ENCODE measurements around the gene DLGAP4.
A peak's percentile ranks its signal among the peaks of the same experiment; 100 is the strongest.
"Not testable (repeated sequence)": the region's sequence is repeated elsewhere in the genome, so short reads cannot be mapped to it uniquely, and the experiment has no call there.

DLGAP4 gene

GRCh38 chr20:36454698-36455427, 148.7 kb downstream of the DLGAP4 start:
- peak; percentile 70 for DNase-seq (ENCODE audit: low spot score)

DNA sequence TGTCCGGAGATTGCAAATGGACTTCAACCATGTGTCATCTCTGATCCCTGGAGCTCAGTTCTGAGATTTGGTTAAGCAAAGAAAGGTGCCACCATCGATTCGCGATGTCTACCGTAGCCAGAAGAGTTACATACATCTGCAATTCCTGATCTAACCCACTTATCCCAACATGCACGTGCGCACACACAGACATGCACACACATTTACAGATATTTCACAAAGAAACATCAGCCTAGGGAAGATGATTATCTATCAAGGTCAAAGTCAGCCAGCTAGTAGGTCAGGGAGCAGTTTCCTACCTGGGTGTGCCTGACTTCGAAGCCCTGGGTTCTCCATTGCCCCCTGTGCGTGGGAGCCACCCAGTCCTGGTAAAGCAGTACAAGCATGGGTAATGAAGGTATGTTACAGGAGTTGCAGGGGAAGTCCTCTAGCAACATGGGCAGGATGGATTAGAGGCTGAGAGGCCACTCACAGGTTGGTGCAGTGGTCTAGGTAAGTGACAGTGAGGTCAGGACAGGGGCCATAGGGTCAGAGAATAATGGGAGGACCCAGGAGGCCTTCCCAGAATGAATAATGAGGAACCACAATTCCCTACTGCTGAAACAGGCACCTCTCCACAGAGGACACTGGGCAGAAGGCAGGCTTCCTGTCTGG, 150.0 kb downstream of the DLGAP4 start:
- no peak for DNase-seq (ENCODE audit: low spot score)

- DNase-seq (ENCODE audit: low spot score), result peak; percentile 94
These were observed 154.8 kb downstream of the DLGAP4 start for GRCh38 chr20:36460648-36461599.

DNA sequence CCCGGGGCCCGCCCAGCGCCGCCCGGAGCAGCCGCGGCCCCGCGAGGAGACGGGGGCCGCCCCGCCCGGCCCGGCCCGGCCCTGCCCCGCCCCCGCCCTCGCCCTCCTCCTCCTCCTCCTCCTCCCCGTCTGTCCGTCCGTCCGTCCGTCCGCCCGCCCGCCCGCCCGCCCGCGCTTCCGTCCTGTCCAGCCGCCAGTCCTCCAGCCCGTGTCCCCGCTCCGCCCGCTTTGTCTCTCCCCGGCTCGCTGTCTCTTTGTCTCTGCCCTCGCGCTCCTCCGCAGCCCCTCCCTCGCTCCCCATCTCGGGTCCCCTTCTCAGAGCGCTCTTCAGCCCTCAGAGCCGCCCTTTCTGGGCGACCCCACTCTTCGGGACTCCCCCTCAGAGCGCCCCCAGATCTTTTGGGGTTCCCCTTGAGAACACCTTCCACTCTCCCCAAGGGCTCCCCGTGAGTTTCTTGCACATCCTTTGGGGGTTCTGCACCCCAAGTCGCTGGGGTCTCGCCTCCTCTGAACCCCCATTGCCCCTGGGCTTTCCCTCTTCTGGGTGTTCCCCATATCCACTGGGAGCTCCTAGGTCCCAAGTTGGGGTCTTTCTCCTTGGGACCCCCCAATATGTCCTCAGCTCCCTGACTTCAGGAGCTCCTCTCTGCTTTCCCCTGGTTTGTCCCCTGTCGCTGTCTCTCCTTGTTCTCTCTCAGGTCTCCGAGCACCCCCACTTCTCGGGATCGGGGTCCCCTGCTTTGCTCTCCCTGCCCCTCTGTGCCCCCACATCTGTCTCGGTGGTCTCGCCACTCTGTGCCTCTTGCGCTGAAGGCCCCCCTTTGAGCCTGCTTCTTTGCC, 155.7 kb downstream of the DLGAP4 start:
- peak; percentile 75 for DNase-seq (ENCODE audit: low spot score)

GRCh38 chr20:36462440-36463211, 156.5 kb downstream of the DLGAP4 start:
- no peak for DNase-seq (ENCODE audit: low spot score)

GRCh38 chr20:36463212-36464061, 157.3 kb downstream of the DLGAP4 start:
- no peak for DNase-seq (ENCODE audit: low spot score)

GRCh38 chr20:36465109-36466080, 159.3 kb downstream of the DLGAP4 start:
- DNase-seq (ENCODE audit: low spot score), result no peak

DNA sequence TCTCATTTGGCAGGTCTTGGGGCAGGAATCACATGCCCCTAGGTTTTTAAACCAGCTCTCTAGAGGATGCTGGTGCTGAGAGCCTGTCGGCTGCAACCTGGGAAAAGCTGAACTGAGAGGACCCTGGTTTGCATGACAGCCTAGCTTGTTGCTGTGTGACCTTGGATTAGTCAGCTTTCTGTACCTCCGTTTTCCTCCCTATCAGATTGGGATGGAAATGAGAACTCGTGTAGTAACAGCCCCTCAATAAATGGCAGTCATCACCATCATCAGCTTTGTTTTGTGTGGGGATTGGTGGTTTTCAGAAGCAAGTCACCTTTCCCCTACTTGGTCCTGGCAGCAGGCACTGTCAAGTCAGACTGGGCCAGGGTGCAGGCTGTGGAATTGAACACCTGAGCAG, 159.9 kb downstream of the DLGAP4 start:
- DNase-seq (ENCODE audit: low spot score), result no peak

DNA sequence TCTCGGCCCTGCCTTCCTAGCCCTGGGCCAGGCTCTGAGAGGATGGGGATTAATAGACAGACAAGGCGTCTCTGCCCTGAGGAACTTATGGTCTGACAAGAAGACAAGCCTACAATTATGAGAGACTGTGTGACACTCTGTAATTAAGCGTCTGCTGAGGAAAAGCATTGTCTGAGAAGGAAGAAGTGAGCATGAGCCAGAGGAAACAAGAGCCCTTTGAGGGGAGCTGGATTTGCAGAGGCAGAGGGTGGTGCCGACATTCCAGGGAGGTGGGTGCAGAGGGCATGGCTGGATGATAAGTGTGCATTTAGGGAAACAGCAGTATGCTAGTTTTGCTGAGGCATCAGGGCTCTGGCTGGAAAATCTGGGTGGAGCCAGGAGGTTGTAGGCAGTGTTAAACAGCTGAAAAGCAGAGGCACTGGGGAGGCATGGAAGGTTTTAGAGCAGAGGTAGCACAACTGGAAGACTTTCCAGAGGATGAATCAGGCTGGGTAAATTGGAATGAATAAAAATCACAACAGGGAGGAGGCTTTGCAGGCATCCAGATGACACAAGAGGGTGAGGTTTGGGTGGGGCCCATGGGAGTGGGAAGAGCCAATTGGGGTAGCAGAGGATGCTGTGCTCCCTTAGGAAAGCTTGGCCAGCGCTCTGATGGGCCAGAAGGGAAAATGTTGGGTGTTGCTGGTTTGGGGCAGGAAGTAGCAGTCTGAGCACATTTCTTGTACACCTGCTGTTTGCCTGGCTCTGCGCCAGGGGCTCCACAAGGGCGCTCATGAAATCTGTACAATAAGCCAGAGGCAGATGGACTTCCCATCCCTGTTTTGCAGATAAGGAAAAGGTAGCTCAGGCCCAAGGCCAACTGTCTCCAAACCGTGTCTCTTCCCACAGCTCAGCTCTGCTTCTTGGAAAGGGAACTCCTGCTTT, 161.2 kb downstream of the DLGAP4 start:
- DNase-seq (ENCODE audit: low spot score), result no peak

DNA sequence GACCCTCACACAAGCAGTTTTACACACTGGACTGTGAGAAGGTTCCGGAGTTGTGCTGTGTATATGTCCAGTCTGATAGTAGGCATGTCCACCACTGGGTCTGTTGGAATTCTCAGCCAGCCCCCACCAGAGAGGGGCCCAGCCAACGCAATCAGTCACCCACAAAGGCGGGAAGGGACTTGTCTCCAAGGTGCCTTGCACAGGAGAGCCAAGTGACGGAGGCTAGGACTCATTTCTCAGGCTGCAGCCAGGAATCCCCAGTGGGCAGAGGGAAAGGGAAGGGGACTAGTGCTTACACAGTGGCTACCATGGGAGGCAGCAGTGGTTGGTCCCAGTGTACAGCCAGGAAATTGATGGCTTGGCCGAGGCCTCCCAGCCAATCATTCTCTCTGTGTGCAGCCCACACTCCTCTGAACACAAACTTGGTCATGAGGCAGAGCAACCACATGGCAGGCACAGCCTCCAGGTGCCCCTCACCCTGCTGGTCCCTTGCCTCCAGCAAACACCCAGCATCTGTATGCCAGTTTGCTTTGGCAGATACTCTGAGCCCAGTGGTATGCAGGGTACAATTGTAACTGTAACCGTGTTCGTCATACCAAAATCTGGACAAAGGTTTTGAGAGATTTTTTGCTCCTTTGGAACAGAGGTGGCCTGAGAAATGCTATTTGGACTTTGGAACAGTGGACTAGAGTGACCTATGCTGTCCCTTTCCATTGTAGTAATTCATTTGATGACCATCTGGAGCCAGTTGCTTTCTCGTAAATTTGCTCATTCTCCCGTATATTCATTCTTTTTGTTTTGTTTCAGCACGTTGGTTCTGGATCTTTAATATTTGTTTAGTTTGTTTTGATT, 162.2 kb downstream of the DLGAP4 start:
- no peak for DNase-seq (ENCODE audit: low spot score)

GRCh38 chr20:36469973-36470372, 163.8 kb downstream of the DLGAP4 start:
- no peak for DNase-seq (ENCODE audit: low spot score)

GRCh38 chr20:36471885-36472636, 165.9 kb downstream of the DLGAP4 start:
- no peak for DNase-seq (ENCODE audit: low spot score)

DNA sequence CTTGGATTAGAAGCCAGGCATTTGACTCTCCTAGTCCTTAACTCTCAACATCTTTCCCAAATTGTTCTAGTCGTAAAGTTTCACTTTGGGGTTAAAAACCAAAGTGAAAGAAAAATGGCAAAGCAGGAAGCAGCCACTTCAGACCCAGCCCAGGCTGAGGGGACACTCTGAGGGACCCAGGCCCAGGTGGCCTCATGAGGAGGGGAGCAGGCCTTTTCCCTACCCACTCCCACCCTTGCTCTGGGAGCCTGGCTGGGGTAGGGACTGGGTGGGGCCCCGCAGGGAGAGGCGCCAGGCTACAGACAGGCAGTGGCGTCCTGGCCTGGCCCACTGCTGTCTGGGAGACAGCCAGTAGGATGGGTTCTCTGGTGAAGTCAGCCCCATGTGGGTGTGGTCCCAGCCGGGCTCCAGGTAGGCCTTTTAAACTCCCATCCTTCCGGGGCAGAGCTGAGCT, 166.5 kb downstream of the DLGAP4 start:
- no peak for DNase-seq (ENCODE audit: low spot score)

DNA sequence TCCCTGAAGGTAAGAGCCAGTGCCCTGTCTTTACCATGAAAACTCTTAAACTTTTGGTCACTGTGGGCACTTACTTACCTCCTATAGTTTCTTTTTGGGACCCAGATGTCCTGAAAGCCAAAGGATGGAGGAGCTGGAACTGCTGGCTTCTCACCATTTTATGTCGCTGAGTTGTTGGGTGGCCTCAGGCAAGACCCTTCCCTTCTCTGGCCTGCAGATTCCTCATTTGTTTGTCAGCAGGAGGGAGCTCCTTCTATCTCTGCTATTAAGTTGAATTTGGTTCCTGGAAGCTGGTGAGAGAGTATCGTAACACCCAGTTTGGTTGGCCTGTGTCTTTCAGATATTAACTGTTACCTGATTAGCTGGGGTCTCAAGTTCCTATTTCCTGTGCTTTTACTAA, 167.0 kb downstream of the DLGAP4 start:
- no peak for DNase-seq (ENCODE audit: low spot score)

GRCh38 chr20:36474563-36474962, 168.4 kb downstream of the DLGAP4 start:
- DNase-seq (ENCODE audit: low spot score), result no peak

DNA sequence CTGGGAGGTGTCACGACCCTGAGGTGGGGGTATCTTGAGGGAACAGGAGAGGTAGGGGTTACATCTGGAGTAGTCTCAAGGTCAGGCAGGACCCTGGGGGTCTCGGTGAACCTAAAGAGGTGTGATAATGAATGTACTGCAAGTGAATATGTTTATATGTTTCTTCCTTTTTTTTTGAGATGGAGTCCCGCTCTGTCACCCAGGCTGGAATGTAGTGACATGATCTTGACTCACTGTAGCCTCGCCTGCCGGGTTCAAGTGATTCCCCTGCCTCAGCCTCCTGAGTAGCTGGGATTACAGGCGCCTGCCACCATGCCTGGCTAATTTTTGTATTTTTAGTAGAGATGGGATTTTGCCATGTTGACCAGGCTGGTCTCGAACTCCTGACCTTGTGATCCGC, 168.9 kb downstream of the DLGAP4 start:
- DNase-seq (ENCODE audit: low spot score), result not testable (repeated sequence)
